HG03354 (cell line): ENCODE measurements around the gene ZNHIT6.
"Not testable (repeated sequence)": the region's sequence is repeated elsewhere in the genome, so short reads cannot be mapped to it uniquely, and the experiment has no call there.

ENCODE experiments used
- ATAC-seq: cut with Tn5 transposase; IDR thresholded peaks from one replicate; pipeline ENCODE4 v1.9.1; 2021; ENCODE audit warnings: mild to moderate bottlenecking; ENCODE audit not compliant: unreplicated experiment, poor library complexity, severe bottlenecking

ZNHIT6 gene, protein sequence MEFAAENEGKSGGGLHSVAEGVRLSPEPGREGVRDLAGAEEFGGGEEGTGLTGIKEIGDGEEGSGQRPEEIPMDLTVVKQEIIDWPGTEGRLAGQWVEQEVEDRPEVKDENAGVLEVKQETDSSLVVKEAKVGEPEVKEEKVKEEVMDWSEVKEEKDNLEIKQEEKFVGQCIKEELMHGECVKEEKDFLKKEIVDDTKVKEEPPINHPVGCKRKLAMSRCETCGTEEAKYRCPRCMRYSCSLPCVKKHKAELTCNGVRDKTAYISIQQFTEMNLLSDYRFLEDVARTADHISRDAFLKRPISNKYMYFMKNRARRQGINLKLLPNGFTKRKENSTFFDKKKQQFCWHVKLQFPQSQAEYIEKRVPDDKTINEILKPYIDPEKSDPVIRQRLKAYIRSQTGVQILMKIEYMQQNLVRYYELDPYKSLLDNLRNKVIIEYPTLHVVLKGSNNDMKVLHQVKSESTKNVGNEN

DNA sequence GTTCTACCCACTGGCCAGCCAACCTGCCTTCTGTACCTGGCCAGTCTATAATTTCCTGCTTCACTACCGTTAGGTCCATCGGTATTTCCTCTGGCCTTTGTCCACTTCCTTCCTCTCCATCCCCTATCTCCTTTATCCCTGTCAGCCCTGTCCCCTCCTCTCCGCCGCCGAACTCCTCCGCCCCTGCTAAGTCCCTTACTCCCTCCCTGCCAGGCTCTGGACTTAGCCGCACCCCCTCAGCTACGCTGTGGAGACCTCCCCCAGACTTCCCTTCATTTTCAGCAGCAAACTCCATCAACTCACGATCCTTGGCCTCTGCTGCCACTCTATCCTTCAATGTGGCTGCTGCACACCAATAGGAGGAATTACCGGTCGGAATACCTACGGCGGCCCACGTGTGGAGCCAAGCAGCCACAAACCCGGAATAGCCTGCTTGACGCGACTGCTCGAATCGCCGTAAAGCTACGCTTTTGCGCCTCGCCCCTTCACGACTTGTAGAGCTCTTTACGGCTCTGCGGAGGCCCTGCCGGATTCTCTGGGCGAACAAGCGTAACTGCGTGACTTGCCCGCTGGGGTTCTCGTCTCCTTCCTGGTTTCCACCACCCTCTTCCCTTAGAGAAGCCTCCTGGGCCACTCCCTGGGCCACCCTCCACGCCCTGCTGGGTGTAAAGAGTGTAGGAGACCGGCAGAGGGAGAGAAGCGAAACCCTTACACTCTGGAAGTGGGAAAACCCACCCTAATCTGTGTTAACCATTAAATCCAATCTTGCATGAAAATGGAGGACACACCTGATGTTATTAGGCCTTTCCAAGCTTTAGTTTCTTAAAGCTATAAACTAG, at the start of gene ZNHIT6:
Gene ZNHIT6, minus strand, starts transcription at position 444 of the 839 bp plus-strand sequence. Its CDS starts 149 bp downstream, at position 295.
- peak; percentile 91 for ATAC-seq

DNA sequence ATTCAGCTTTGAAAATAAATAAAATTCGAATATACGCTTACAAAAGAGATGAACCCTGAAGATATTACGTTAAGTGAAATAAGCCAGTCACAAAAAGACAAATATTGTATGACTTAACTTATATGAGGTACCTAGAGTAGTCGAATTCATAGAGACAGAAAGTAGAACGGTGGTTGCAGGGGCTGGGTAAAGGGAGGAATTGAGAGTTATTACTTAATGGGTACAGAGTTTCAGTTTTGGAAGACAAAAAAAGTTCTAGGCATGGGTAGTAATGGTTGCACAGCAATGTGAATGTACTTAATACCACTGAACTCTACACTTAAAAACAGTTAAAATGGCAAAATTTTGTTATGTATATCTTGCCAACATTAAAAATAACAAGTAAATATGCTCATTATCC, 48.6 kb upstream of the ZNHIT6 start:
- no peak for ATAC-seq

DNA sequence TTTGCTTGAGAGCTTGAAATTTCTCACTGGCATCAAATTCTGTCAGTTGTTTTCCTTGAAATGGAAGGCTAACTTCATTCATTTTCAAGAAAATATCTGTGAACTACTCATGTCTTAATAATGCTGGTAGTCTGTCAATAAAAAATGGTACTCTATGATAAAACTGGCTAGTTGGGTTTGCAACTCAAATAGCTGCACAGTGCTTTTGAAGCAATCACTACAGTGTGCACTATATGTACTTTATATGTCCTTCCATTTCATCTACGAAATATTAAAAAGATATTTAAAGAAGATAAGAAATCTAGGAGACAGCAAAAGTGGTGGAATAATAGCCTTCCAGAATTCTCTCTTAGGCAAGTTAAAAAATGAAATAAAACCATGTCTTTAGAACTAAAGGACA, 39.9 kb upstream of the ZNHIT6 start:
- ATAC-seq: no peak

DNA sequence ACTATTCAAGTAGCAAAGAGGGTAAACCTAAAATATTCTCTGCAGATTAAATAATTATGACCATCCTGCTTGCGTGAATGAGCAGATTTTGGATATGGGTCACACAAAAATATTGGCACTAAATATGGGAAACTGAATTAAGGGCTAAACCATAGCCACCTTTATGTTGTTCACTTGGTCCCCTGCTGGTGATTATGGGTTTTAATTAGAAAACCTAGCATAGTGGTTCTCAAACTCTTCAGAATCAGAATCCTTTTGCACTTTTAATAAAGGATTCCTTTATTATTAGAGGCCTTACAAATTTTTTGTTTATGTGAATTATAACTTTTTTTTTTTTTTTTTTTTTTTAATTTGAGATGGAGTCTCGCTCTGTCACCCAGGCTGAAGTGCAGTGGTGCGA, 38.5 kb upstream of the ZNHIT6 start:
- no peak for ATAC-seq

DNA sequence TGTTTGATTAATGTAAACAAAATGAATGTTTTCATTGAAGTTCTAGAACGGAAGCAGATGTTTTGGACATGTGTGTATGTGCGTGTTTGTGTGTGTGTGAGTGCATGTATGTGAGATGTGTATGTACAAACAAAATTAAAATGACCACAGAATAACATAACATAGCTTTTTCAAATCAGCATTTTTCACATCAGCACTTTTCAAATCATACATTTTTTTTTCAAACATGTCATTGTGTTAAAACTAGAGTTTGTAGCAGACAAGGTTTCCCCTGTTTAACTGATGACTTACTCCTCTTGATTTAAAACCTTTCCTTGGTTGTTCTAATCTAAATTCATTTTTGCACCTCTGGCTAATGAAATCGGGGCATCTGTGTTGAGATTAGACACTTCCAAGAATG, 35.6 kb upstream of the ZNHIT6 start:
- ATAC-seq: no peak

DNA sequence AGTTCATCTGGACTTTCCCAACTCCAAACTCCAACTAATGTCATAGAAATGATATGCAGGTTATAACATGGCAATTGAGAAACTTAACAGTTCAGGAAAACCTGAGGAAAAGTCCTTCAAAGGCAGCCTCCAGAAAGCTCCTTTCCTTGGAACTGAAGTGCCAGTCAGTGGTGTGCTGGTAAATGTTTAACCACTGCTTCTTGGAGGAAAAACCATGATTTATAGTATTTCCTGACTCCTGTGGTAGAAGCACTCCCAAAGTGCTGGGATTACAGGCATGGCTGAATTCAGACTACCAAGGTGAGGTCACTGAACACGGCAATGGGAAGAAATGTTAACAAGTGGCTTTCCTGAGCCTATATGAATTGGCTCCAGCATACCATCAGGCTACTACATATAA, 26.7 kb upstream of the ZNHIT6 start:
- ATAC-seq: no peak

DNA sequence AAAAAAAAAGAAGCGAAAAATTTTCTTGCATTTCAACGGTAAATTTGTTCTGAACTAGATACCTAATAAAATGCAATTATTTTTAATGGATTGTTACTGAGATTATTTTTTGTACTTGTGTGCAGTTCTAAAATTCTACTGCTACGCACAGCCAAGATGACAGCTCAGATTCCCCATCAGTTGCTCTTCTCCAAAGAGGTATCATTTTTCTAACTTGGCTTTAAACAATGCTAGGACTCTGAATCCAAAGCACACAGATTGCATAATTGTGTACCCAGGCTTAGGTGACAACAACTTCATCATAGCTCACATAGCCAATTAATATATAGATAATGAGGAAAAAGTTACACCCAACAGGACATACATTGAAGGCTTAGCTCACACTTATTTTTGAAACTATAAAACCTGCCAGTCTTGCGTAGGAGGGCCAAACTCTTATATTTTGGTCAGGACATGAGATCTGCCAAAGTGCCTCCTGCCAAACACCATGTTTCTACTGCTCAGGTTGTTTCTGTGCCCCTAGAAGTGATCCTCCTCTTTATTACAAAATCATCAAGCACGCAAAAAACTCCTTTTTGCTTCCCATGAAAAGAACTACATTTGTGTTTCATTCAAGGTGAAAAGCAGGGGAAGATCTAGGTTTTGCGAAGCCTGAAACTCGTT, 10.6 kb upstream of the ZNHIT6 start:
- no peak for ATAC-seq

DNA sequence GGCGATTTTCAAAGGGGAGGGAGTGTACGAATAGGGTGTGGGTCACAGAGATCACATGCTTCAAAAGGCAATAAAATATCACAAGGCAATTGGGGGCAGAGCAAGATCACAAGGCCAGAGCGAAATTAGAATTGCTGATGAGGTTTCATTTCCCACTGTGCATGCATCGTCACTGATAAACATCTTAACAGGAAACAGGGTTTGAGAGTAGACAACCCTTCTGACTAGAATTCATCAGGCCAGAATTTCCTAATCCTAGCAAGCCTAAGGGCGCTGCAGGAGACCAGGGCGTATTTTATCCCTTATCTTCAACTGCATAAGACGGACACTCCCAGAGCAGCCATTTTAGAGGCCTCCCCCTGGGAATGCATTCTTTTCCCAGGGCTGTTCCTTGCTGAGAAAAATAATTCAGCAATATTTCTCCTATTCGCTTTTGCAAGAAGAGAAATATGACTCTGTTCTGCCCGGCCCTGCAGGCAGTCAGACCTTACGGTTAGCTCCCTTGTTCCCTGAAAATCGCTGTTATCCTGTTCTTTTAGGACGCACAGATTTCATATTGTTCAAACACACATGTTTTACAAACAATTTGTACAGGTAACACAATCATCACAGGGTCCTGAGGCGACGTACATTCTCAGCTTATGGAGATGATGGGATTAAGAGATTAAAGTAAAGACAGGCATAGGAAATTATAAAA, 6.3 kb upstream of the ZNHIT6 start:
- not testable (repeated sequence) for ATAC-seq

DNA sequence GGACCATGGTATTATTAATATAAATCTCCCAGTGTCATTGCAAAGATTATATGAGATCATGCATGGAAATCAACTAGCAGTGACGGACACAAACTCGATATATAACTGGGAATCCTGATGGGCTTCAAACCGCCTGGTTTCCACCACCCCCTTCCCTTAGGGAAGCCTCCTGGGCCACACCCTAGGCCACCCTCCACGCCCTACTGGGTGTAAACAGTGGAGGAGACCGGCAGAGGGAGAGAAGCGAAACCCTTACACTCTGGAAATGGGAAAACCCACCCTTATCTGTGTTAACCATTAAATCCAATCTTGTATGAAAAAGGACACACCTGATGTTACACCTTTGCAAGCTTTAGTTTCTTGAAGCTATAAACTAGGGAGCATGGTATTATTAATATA, 595 bp upstream of the ZNHIT6 start:
- no peak for ATAC-seq

DNA sequence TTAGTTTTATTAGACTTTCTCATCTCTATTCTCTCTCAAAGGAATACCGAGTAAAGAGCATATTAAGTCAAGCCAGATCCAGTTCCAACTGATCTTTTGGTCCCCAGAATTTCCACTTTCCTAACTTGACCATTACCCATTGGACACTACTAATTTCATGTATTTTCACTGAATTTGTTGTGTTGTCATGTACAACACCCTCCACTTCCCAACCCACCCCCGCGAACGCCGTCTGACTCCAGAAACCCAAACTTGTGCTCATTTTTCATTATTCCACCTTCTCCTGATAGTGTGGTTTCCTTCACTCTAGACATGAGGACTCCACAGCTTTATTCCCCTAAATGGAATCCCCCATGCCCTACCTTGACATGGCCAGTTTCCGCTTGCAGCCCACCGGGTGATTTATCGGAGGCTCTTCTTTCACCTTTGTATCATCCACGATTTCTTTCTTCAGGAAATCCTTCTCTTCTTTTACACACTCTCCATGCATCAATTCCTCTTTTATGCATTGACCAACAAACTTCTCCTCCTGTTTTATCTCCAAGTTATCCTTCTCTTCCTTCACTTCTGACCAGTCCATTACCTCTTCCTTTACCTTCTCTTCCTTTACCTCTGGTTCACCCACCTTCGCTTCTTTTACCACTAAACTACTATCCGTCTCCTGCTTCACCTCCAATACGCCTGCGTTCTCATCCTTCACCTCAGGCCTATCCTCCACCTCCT, 805 bp downstream of the ZNHIT6 start:
- ATAC-seq: peak; percentile 44

DNA sequence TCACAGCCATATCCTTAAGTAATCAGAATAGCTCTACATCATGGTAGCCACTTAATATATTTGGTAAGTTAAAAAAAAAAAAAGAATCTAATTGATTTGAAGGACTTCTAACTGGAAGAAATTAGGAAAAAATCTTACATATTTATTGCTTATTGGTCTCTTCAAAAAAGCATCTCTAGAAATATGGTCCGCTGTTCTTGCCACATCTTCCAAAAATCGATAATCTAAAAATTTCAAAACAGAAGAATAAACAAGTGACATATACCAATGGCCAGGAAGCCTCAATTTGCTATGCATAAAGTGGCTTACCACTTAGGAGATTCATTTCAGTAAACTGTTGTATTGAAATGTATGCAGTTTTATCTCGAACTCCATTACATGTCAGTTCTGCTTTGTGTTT, 2.3 kb downstream of the ZNHIT6 start:
- ATAC-seq: no peak

DNA sequence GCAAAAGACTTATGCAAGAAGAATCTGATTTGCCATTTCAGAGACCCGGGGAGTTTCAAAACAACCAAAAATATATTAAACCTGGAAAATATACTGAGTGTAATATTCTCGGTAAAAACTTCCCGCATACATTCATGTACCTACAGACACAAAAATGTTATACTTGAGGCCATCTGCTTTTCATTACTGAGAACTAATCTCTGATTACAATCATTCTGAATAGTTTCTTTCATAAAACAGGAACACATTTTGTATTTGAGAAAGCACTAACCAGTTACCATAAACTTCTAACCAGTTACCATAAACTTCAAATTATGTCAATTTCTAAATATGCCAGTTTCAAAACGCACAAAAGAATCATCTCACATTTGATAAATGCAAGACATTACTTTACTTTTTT, 7.8 kb downstream of the ZNHIT6 start:
- ATAC-seq: no peak

DNA sequence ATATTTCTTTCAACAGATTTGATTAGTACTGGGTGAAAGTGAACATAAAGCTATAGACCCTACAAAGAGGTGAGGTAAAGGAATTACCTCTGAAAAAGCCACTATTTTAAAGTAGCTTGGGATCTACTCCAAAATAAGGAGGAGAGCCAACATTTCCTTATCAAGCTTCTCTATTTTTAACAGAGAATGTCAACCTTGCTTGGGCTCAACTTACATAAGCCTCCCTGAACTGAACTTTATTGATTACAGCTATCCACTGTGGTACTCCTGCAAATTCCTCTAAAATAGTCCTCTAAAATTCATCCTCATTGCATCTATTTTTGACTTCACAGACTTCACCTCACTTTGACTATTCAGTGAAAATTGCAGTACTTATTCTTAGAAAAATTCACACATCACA, 10.3 kb downstream of the ZNHIT6 start:
- ATAC-seq: no peak

DNA sequence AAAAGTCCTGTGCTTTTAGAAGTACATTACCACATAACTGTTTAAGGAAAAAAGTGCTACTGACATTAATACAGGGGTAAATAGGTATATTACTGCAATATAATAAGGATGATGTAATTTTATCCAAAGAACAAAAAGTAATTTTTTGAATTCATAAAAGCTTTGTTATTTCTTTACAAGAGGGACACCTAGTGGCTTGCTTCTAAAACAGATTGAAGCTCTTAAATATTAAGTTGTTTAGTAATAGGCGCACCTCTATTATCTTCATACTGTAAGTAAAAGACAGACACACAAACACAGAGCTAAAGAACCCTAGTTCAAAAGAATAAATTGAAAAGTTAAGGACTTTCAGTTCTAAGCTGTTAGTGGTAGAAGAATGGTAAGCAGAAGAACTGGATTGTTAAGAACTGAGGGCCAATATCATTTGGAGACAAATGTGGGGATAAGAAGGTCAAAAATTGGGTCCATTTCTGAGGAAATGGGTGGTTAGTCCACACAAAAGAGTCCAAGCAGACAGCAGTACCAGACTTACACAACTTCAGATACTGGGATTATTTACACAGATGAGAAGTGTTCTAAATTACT, 15.4 kb downstream of the ZNHIT6 start:
- no peak for ATAC-seq

DNA sequence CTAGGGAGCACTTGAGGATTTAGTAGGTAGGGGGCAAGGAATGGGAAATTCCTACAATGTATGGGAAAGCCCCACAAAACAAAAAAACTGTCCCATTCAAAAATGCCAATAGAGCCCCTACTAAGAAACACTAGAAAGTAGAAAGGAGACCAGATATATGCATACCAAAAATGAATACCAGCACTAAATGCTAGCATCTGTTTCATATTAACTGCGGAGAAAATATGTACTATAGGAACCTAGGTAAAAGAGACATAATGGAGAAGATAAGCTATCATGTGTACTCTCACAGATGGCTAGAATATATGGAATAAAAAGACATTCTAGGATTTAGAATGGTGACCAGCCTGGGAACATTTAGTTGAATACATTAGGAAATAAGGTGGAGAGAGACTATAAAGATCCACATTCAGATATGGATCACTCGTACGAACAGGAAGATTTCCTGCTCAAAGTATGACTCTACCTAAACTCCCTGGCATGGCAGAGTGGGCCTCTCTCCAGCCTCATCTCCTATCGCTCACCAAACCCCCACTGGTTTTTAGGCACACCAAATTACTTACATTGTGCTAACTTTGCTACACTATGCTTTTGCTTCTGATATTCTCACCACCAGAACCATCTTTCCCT, 18.3 kb downstream of the ZNHIT6 start:
- ATAC-seq: no peak

DNA sequence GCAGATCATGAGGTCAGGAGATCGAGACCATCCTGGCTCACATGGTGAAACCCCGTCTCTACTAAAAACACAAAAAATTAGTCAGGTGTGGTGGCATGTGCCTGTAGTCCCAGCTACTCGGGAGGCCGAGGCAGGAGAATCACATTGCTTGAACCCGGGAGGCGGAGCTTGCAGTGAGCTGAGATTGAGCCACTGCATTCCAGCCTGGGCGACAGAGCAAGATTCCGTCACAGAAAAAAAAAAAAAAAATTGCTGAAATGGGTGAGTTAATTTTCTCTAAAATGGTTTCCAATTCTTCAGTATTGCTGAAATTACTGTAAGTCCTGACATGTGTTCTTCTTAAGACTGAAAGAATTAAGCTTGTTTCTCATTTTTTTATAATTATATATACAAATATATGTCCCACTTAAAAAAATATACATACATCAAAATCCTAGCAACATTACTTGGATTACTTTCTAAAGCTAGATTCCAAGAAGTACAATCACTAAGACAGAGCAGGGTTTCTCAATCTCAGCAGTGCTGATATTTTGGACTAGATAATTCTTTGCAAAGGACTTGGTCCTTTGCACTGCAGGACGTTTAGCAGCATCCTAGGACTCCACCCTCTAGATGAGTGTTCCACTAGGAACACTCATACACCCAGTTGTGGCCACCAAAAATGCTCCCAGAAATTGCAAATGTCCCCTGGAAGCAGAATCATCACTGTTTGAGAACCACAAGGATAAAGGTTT, 24.8 kb downstream of the ZNHIT6 start:
- ATAC-seq: no peak

DNA sequence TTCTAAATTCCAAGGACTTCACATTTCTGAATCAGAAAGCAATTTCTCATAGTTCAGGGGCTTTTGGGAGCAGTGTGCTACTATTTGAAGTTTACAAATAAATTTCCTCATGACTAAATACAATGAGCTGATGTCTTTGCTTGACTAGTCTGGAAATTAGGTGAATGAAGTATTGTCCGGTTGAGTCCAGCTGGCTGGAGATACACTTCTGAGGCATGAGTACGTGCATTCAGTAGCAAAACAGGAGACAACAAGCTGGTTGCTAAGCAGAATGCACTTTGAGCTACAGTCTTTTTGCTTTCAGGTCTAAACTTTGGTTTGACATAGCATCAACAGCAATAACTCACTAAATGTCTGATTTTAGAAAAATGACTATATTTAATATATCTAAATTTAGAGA, 27.1 kb downstream of the ZNHIT6 start:
- ATAC-seq: no peak

DNA sequence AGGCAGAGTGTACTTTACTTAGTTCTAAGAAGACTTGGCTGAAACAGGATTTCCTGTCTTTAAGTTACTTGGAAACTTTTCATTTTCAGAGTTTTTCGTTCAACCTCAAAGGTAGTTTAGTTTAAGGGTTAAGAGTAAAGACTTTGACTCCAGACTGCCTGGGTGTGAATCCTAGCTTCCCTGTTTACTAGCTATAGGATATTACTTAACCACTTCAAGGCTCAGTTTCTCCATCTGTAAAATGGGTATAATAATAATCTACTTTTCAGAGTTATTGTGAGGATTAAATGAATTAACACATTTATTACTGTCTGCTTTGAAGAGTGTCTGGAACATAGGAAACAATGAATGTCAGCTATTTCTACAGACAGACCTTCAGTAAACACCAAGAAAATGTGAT, 30.0 kb downstream of the ZNHIT6 start:
- no peak for ATAC-seq
